ENCODE data around the gene CEACAM16.

The CEACAM16 gene

DNA sequence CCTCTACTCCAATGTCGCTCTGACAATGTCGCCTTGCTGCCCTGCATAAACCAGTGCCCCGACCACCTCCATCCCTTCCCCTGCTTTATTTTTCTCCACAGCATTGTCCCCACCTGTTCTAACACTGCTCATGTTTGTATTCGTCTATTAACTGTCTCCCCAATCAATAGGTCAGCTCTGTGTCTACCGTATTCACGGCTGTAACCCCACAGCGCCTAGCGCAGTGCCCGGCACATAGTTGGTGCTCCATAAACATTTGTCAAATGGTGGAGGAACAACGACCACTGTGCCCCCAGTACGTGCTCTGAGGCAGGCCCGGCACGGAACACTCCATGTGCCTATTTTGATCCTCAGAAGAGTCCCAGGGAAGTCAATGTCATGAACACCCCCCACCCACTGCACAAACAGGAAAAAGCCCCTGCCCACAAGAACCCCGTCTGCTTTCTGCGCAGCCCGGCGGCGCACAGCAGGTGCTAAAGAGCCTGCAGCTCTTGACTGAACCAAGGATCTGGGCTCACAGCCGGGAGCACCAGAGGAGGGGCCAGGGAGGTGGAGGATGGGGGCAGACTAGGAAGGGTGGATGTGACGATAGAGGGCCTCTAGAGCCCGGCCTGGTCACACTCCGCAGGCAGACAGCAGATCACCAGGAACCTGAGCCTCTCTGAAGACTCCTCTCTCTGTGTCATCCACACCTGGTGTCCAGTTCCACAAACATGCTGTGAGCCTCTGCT lies 1.8 kb upstream of the CEACAM16 start:
- DNase-seq (ENCODE audit: extremely low read depth, low read depth): no peak
- TF ChIP-seq, protein P1, sequence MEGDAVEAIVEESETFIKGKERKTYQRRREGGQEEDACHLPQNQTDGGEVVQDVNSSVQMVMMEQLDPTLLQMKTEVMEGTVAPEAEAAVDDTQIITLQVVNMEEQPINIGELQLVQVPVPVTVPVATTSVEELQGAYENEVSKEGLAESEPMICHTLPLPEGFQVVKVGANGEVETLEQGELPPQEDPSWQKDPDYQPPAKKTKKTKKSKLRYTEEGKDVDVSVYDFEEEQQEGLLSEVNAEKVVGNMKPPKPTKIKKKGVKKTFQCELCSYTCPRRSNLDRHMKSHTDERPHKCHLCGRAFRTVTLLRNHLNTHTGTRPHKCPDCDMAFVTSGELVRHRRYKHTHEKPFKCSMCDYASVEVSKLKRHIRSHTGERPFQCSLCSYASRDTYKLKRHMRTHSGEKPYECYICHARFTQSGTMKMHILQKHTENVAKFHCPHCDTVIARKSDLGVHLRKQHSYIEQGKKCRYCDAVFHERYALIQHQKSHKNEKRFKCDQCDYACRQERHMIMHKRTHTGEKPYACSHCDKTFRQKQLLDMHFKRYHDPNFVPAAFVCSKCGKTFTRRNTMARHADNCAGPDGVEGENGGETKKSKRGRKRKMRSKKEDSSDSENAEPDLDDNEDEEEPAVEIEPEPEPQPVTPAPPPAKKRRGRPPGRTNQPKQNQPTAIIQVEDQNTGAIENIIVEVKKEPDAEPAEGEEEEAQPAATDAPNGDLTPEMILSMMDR (IDR thresholded peaks at IDR 0.05; ENCODE audit: low read depth, low read length): no peak

DNA sequence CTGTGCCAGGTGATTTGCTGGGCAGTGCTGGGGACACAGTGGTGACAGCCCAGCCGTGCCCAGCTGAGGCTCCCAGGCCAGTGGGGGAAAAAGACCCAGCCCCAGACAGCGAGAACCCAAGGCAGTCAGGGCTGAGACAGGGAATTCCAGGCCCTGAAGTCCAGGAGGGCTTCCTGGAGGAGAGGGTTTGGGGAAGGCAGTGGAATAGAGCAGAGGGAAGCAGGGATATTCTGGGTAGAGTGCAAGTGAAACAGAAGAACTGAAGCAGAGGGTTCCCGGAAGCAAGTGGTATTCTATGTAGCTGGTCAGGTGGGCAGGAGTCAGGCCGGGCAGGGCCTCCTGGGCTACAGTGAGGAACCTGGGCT lies 1.3 kb upstream of the CEACAM16 start:
- TF ChIP-seq, protein P1 (IDR thresholded peaks at IDR 0.05; ENCODE audit: low read depth, low read length): no peak
- DNase-seq (ENCODE audit: extremely low read depth, low read depth): no peak

DNA sequence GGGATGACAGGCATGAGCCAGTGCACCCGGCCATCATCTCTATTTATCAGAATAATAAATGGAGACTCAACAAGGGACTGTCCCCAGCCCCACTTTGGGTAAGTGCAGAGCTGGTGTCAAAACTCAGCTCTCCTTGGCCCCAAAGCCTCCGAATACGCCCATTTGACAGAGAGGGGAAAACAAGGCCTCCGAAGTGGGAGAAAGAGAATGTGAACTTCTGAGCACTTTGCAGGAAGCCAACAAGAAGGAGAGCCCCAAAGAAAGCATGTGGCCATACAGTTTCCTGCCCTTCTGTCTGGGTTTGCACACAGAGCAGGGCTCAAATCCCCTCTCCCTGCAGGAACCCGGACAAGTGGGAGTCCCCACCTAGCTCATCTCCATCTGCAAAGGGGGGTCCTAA lies 1.6 kb downstream of the CEACAM16 start:
- TF ChIP-seq, protein P1 (IDR thresholded peaks at IDR 0.05; ENCODE audit: low read depth, low read length): no peak
- DNase-seq (ENCODE audit: extremely low read depth, low read depth): no peak

DNA sequence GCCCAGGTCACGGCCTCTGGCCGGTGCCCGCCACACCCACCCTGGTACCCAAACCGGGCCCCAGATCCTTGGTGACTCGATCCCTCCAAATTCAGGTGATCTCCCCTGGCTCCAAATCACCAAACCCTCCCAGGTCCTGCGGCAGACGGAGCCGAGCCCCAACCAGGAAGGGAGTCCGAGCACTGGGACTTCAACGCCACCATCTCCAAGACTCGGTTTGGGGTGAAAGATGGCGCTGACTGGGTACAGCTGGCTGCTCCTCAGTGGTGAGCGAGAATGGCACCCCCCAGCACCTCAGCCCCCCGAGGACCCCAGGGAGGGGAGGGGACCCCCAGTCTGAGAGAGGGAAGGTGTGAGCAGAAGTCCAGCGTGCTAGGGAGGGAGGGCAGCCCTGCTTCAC lies 2.3 kb downstream of the CEACAM16 start:
- DNase-seq (ENCODE audit: extremely low read depth, low read depth): no peak
- TF ChIP-seq, protein P1 (IDR thresholded peaks at IDR 0.05; ENCODE audit: low read depth, low read length): no peak

DNA sequence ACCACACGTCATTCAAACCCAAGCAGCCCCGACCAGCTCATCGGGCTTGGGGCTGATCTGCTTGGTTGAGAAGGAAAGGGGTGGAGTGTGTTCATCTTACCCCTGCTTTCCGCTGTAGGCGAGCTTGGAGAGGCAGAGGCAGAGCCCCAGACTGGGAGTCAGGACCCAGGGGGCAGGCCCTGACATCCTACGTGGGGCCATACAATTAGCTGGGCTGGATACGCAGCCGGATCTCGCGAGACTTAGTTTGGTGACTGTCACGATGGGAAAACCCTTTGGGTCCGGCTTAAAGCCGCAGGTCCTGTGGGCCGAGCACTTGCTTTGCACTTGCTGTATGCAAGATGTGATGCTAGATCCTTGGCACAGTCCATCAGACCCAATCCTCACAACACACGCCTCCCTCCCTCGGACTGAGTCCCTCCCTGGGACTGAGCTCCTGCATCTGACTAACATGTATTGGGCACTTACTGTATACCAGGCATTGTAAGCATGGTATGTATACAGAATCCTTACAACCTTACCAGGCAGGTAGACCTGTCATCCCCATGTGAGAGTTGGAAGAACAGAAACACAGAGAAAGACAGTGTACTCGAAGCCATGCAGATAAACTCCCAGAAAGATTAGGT lies 3.7 kb downstream of the CEACAM16 start:
- TF ChIP-seq, protein P1 (IDR thresholded peaks at IDR 0.05; ENCODE audit: low read depth, low read length): no peak
- no peak for DNase-seq (ENCODE audit: extremely low read depth, low read depth)

DNA sequence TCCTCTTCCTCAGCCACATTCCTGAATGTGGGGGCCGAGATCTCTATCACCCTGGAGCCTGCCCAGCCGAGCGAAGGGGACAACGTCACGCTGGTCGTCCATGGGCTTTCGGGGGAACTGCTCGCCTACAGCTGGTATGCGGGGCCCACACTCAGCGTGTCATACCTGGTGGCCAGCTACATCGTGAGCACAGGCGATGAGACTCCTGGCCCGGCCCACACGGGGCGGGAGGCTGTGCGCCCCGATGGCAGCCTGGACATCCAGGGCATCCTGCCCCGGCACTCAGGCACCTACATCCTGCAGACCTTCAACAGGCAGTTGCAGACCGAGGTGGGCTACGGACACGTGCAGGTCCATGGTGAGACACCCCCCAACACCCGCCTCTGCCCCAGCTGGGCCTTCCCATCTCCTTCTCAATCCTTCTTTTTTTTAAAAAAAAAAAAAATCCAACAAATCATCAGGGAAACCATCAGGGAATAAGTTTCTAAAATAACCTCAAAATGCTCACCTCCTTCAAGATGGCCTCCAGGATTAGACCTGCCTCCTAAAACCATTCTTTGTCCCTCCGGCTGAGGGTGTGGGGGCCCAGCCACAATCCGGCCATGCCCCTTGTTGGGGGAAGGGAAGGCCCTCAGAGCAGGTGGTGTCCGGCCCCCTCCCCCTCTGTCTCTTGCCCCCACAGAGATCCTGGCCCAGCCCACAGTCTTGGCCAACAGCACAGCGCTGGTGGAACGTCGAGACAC lies 4.6 kb downstream of the CEACAM16 start:
- DNase-seq (ENCODE audit: extremely low read depth, low read depth): no peak
- TF ChIP-seq, protein P1 (IDR thresholded peaks at IDR 0.05; ENCODE audit: low read depth, low read length): no peak

DNA sequence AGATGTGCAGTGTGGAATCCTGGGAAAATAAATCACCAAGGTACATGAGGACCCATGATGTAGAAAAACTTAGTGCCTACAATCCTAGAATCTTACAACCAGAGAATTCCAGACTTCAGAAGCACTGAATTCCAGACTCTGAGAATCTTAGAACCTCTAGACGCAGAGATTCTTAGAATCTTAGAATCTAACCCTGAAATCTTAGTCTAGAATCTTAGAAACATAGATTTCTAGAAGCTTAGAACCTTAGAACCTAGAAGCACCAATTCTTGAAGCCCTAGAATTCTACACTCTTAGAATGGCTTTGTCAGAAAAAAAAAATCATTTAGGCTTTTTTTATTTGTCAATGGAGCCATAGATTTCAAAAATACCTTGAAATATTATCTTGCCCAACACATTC lies 6.0 kb downstream of the CEACAM16 start:
- TF ChIP-seq, protein P1 (IDR thresholded peaks at IDR 0.05; ENCODE audit: low read depth, low read length): no peak
- no peak for DNase-seq (ENCODE audit: extremely low read depth, low read depth)

Data from AG09319 (cell line).